Left forelimb (tissue), 1 donor: ENCODE results near the gene PCDHGA6.
"Not testable (repeated sequence)": the region's sequence is repeated elsewhere in the genome, so short reads cannot be mapped to it uniquely, and the experiment has no call there.

Experiments used
- DNase-seq: peaks from one replicate; pipeline ENCODE4 v3.0.0-alpha.2; 2018; ENCODE audit warnings: low spot score

Gene PCDHGA6

DNA sequence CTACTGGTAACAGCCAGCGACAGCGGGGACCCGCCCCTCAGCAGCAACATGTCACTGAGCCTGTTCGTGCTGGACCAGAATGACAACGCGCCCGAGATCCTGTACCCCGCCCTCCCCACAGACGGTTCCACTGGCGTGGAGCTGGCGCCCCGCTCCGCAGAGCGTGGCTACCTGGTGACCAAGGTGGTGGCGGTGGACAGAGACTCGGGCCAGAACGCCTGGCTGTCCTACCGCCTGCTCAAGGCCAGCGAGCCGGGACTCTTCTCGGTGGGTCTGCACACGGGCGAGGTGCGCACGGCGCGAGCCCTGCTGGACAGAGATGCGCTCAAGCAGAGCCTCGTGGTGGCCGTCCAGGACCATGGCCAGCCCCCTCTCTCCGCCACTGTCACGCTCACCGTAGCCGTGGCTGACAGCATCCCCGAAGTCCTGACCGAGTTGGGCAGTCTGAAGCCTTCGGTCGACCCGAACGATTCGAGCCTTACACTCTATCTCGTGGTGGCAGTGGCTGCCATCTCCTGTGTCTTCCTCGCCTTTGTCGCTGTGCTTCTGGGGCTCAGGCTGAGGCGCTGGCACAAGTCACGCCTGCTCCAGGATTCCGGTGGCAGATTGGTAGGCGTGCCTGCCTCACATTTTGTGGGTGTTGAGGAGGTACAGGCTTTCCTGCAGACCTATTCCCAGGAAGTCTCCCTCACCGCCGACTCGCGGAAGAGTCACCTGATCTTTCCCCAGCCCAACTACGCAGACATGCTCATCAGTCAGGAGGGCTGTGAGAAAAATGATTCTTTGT, 20.9 kb downstream of the PCDHGA6 start:
- DNase-seq, result not testable (repeated sequence)

DNA sequence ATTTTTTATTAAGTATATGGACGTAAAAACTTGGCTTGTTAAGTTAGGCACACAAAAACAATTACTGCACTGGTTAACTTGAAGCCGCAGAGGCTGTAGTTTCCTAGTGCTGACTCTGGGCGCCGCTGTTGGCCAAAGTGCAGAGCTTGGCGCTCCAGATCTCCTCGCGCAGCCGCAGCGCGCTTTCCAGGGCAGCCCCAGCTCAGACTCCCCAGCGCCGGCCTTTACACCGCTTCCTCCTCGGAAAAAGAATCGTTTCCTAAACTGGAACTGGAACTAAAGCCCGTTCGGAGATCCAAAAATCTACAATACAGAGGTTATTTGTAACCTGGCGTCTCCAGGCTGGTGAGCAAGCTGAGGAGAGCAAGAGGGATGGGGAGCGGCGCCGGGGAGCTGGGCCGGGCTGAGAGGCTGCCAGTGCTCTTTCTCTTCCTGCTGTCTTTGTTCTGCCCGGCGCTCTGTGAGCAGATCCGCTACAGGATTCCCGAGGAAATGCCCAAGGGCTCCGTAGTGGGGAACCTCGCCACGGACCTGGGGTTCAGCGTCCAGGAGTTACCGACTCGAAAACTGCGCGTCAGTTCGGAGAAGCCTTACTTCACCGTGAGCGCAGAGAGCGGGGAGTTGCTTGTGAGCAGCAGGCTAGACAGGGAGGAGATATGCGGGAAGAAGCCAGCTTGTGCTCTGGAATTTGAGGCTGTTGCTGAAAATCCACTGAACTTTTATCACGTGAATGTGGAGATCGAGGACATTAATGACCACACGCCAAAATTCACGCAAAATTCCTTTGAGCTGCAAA, 24.3 kb downstream of the PCDHGA6 start, which contains the start of gene PCDHGB5:
PCDHGB5 (plus strand) TSS at position 192 of the 796 bp plus-strand sequence; CDS start at position 373, 181 bp downstream.
- DNase-seq, result not testable (repeated sequence)

DNA sequence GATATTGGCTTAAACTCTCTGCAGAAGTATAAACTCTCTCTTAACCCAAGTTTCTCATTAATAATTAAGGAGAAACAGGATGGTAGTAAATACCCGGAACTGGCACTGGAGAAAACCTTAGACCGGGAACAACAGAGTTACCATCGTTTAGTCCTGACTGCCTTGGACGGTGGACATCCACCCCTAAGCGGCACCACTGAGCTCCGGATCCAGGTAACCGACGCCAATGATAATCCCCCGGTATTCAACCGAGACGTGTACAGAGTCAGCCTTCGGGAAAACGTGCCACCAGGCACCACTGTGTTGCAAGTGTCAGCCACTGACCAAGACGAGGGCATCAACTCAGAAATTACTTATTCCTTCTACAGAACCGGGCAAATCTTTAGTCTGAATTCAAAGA, 24.9 kb downstream of the PCDHGA6 start:
- no peak for DNase-seq

DNA sequence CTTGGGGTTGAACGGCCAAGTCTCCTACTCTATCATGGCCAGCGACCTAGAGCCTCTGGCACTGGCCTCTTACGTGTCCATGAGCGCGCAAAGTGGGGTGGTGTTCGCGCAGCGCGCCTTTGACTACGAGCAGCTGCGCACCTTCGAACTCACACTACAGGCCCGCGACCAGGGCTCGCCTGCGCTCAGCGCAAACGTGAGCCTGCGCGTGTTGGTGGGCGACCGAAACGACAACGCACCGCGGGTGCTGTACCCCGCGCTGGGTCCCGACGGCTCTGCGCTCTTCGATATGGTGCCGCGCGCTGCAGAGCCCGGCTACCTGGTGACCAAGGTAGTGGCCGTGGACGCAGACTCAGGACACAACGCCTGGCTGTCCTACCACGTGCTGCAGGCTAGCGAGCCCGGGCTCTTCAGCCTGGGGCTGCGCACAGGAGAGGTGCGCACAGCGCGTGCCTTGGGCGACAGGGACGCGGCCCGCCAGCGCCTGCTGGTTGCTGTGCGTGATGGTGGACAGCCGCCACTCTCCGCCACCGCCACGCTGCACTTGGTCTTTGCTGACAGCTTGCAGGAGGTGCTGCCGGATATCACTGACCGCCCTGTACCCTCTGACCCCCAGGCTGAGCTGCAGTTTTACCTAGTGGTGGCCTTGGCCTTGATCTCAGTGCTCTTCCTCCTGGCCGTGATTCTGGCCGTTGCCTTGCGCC, 26.0 kb downstream of the PCDHGA6 start:
- no peak for DNase-seq

DNA sequence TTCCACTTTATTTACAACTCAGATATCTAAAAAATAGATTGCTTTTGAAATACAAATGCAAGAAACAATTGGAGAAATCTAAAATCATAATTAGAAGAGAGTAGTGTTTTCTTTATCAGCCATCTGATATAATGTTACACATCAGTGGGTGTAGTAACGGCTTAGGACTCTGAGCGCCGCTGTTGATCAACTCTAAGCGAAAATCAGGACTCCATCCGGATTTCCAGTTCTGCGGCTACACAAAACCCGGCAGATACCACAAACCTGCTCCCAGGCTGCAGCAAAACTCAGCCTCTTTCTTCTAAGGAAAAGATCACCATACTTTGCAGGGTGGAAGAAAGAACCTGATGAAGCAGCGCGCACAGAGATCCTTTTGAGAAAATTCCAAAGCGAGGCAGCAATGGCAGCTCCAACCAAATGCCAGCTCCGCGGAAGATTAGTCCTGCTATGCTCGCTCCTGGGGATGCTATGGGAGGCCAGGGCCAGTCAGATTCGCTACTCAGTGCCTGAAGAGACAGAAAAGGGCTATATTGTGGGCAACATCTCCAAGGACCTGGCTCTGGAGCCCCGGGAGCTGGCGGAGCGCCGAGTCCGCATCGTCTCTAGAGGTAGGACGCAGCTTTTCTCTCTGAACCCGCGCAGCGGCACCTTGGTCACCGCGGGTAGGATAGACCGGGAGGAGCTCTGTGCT, 29.0 kb downstream of the PCDHGA6 start, which contains the start of gene PCDHGA9:
PCDHGA9 (plus strand) TSS at position 226 of the 691 bp plus-strand sequence; CDS start at position 401, 175 bp downstream.
- DNase-seq, result no peak

DNA sequence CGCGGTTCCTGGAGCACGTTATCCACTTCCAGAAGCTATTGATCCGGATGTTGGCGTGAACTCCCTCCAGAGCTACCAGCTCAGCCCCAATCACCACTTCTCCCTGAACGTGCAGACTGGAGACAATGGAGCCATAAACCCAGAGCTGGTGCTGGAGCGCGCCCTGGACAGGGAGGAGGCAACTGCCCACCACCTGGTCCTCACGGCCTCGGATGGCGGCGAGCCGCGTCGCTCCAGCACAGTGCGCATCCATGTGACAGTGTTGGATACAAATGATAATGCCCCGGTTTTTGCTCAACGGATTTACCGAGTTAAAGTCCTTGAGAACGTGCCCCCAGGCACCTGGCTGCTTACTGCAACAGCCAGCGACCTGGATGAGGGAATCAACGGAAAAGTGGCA, 29.7 kb downstream of the PCDHGA6 start:
- no peak for DNase-seq

DNA sequence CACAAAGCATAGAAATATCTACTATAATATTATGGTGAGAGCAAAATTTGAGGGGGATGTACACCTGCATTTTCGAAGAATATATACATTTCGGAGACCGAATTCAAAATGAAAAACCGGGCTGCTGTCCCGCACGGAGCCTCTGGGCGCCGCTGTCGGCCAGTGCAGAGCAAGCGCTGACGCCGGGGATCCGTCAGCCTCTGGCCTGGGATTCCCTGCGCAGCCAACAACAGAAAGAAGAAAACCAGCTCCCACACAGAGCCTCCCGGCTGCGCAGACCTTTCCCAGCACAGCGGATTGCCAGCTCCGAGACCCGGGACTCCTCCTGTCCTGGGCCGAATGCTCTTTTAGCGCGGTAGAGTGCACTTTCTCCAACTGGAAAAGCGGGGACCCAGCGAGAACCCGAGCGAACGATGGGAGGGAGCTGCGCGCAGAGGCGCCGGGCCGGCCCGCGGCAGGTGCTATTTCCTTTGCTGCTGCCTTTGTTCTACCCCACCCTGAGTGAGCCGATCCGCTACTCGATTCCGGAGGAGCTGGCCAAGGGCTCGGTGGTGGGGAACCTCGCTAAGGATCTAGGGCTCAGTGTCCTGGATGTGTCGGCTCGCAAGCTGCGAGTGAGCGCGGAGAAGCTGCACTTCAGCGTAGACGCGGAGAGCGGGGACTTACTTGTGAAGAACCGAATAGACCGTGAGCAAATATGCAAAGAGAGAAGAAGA, 34.3 kb downstream of the PCDHGA6 start, which contains the start of gene PCDHGB6:
PCDHGB6 (plus strand) TSS at position 232 of the 716 bp plus-strand sequence; CDS start at position 414, 182 bp downstream.
- DNase-seq, result not testable (repeated sequence)

DNA sequence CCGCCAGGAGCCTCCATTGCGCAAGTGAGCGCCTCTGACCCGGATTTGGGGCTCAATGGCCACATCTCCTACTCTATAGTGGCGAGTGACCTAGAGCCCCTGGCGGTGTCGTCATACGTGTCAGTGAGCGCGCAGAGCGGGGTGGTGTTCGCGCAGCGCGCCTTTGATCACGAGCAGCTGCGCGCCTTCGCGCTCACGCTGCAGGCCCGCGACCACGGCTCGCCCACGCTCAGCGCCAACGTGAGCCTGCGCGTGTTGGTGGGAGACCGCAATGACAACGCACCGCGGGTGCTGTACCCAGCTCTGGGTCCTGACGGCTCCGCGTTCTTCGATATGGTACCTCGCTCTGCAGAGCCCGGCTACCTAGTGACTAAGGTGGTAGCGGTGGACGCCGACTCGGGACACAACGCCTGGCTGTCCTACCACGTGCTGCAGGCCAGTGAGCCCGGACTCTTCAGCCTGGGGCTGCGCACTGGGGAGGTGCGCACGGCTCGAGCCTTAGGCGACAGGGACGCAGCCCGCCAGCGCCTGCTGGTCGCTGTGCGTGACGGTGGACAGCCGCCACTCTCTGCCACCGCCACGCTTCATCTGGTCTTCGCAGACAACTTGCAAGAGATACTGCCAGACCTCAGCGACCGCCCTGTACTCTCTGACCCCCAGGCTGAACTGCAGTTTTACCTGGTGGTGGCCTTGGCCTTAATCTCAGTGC, 36.1 kb downstream of the PCDHGA6 start:
- no peak for DNase-seq

DNA sequence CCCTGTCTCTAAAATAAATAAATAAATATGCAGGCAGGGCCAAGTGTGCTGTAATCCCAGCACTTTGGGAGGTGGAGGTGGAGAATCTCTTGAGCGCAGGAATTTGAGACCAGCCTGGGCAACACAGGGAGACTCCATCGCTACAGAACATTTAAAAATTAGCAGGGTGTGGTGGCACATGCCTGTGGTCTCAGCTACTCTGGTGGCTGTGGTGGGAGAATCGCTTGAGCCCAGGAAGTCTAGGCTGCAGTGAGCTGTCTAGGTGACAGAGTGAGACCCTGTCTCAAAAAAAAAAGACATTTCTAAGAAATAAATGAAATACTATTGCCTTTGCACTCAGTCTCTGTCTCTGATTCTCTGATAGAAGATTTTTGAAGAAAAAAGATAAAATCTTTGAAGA, 37.9 kb downstream of the PCDHGA6 start:
- no peak for DNase-seq

DNA sequence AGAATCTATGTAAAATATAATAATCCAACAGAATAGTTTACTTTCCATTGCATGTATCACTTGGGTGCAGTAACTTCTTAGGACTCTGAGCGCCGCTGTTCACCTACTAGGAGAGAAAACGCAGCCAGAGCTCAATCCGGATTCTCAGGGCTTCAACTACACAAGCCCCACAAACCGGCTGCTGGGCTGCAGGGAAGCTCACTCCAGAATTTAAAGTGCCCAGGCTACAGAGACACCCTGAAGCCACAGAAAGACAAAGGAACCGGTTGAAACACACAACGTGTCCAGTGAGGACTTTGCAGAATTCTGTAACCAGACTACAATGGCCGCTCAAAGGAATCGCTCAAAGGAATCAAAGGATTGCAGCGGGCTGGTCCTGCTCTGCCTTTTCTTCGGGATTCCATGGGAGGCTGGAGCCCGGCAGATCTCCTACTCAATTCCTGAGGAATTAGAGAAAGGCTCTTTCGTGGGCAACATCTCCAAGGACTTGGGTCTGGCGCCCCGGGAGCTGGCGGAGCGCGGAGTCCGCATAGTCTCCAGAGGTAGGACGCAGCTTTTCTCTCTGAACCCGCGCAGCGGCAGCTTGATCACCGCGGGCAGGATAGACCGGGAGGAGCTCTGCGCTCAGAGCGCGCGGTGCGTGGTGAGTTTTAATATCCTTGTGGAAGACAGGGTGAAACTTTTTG, 39.3 kb downstream of the PCDHGA6 start, which contains the start of gene PCDHGA10:
PCDHGA10 (plus strand) TSS at position 134 of the 686 bp plus-strand sequence; CDS start at position 323, 189 bp downstream.
- DNase-seq, result no peak

DNA sequence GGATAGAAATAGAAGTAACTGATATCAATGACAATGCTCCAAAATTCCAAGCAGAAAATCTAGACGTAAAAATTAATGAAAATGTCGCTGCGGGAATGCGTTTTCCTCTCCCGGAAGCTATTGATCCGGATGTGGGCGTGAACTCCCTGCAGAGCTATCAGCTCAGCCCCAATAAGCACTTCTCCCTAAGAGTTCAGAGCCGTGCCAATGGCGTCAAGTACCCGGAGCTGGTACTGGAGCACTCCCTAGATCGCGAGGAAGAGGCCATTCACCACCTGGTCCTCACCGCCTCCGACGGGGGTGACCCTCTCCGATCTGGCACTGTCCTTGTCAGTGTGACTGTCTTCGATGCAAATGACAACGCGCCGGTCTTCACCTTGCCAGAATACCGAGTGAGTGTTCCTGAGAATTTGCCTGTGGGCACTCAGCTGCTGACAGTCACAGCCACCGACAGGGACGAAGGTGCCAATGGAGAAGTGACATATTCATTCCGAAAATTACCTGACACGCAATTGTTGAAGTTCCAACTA, 39.9 kb downstream of the PCDHGA6 start:
- DNase-seq, result no peak

DNA sequence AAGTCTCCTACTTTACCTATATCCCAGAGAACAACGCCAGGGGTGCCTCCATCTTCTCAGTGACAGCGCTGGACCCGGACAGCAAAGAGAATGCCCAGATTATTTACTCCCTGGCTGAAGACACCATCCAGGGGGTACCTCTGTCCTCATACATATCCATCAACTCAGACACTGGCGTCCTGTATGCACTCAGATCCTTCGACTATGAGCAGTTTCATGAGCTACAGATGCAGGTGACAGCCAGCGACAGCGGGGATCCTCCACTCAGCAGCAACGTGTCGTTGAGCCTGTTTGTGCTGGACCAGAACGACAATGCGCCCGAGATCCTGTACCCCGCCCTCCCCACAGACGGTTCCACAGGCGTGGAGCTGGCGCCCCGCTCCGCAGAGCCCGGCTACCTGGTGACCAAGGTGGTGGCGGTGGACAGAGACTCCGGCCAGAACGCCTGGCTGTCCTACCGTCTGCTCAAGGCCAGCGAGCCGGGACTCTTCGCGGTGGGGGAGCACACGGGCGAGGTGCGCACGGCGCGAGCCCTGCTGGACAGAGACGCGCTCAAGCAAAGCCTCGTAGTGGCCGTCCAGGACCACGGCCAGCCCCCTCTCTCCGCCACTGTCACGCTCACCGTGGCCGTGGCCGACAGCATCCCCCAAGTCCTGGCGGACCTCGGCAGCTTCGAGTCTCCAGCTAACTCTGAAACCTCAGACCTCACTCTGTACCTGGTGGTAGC, 41.0 kb downstream of the PCDHGA6 start:
- DNase-seq, result not testable (repeated sequence)

DNA sequence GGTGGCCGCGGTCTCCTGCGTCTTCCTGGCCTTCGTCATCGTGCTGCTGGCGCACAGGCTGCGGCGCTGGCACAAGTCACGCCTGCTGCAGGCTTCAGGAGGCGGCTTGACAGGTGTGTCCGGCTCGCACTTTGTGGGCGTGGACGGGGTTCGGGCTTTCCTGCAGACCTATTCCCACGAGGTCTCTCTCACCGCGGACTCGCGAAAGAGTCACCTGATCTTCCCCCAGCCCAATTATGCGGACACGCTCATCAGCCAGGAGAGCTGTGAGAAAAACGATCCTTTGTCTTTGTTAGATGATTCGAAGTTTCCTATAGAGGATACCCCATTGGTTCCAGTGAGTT, 41.6 kb downstream of the PCDHGA6 start:
- not testable (repeated sequence) for DNase-seq

DNA sequence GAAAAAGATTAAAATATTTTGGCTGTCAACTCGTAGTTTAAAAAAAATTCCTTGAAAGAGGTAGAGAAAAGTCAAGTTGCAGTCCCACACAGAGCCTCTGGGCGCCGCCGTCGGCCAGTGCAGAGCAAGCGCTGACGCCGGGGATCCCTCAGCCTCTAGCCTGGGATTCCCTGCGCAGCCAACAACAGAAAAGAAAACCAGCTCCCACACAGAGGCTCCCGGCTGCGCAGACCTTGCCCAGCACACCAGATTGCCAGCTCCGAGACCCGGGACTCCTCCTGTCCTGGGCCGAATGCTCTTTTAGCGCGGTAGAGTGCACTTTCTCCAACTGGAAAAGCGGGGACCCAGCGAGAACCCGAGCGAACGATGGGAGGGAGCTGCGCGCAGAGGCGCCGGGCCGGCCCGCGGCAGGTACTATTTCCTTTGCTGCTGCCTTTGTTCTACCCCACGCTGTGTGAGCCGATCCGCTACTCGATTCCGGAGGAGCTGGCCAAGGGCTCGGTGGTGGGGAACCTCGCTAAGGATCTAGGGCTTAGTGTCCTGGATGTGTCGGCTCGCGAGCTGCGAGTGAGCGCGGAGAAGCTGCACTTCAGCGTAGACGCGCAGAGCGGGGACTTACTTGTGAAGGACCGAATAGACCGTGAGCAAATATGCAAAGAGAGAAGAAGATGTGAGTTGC, 43.9 kb downstream of the PCDHGA6 start, which contains the start of gene PCDHGB7:
PCDHGB7 (plus strand) TSS at position 184 of the 679 bp plus-strand sequence; CDS start at position 367, 183 bp downstream.
- DNase-seq, result not testable (repeated sequence)

DNA sequence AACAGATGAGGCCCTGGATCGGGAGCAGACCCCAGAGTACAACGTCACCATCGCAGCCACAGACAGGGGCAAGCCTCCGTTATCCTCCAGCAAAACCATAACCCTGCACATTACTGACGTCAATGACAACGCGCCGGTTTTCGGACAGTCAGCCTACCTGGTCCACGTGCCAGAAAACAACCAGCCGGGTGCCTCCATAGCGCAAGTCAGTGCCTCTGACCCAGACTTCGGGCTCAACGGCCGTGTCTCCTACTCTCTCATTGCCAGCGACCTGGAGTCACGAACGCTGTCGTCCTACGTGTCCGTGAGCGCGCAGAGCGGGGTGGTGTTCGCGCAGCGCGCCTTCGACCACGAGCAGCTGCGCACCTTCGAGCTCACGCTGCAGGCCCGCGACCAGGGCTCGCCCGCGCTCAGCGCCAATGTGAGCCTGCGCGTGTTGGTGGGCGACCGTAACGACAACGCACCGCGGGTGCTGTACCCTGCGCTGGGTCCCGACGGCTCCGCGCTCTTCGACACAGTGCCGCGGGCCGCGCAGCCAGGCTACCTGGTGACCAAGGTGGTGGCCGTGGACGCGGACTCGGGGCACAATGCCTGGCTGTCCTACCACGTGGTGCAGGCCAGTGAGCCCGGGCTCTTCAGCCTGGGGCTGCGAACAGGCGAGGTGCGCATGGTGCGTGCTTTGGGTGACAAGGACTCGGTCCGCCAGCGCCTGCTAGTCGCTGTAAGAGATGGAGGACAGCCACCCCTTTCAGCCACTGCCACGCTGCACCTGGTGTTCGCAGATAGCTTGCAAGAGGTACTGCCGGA, 45.6 kb downstream of the PCDHGA6 start:
- DNase-seq, result no peak

DNA sequence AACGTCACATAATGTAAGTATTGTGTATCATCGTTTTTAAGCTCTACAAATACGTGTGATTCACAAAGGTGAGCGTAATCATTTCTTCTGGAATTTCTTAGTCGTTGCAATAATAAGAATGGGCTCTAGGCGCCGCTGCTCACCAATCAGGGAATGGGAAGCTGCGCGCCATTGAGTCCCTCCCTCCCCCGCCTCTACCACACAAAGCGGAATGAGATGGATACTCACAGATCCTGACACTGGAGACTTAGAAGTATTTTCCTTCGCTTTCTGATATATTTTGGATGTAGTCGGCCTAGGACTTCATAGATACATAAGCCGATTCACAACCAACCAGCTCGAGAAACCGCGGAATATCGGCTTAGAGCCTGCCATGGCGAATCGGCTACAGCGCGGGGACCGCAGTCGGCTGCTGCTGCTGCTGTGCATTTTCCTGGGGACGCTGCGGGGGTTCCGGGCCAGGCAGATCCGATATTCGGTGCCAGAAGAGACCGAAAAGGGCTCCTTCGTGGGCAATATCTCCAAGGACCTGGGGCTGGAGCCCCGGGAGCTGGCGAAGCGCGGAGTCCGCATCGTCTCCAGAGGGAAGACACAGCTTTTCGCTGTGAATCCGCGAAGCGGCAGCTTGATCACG, 47.3 kb downstream of the PCDHGA6 start, which contains the start of gene PCDHGA11:
PCDHGA11 (plus strand) TSS at position 197 of the 634 bp plus-strand sequence; CDS start at position 374, 177 bp downstream.
- no peak for DNase-seq
